Activated CD4-positive, alpha-beta memory T cell treated with anti-CD3 and anti-CD28 coated beads for 36 hours (primary cell): ENCODE results near the gene ERP29. TPM values are rescaled to one million over a fixed set of nuclear protein-coding genes. Genes with fewer than 3 reads are reported as not detected.
A peak's percentile ranks its signal among the peaks of the same experiment; 100 is the strongest.
"Not testable (repeated sequence)": the region's sequence is repeated elsewhere in the genome, so short reads cannot be mapped to it uniquely, and the experiment has no call there.

Source experiments
- CTCF ChIA-PET: fragments of 350-600 bp; sonication (Branson Sonifier 250); formaldehyde crosslinking; loops from one replicate; lab custom pipeline; 2021; ENCODE audit warnings: antibody characterized with exemption, inconsistent platforms; lab: Charles Lee
- POLR2A ChIA-PET: fragments of 350-600 bp; sonication (Branson Sonifier 250); formaldehyde crosslinking; loops from one replicate; lab custom pipeline; 2021; ENCODE audit warnings: antibody characterized with exemption; lab: Charles Lee
- DNase-seq: peaks from one replicate; pipeline ENCODE4 v3.0.0-alpha.2; 2020
- H3K27ac Mint-ChIP-seq: one replicate; pipeline ENCODE4 v1.8.0; 2021; ENCODE audit warnings: mixed read lengths
- H3K27me3 Mint-ChIP-seq: one replicate; pipeline ENCODE4 v1.8.0; 2021; ENCODE audit warnings: mixed read lengths
- H3K36me3 Mint-ChIP-seq: one replicate; pipeline ENCODE4 v1.8.0; 2021; ENCODE audit warnings: mixed read lengths
- H3K4me1 Mint-ChIP-seq: one replicate; pipeline ENCODE4 v1.8.0; 2021; ENCODE audit warnings: low read depth, mixed read lengths
- H3K4me3 Mint-ChIP-seq: one replicate; pipeline ENCODE4 v1.8.0; 2021; ENCODE audit warnings: mild to moderate bottlenecking, mixed read lengths
- H3K9me3 Mint-ChIP-seq: one replicate; pipeline ENCODE4 v1.8.0; 2021; ENCODE audit warnings: mixed read lengths
- intact Hi-C: fragments of 100-400 bp; cut with micrococcal nuclease; formaldehyde crosslinking; loops from one replicate; pipeline ENCODE4 v1.15.1; 2023
- total RNA-seq, 2 experiments: library from RNA; stranded (reverse); gene quantifications; one replicate each; pipeline ENCODE4 v1.2.3, GENCODE V29; 2021

The ERP29 gene
- total RNA-seq, 2 experiments from 2014 or later = 102 to 104 TPM

- Mint-ChIP-seq H3K4me1 (peaks cover 61% of the 10 kb centered on the region), H3K9me3 (no peaks in the 10 kb centered on the region), H3K27me3 (no peaks in the 10 kb centered on the region), H3K4me3 (no peak overlapping the region), H3K27ac (no peak overlapping the region), H3K36me3 (peaks cover 13% of the 10 kb centered on the region)
- no peak for DNase-seq
- intact Hi-C loops = loop anchor here (5.0 kb wide), 1 partner anchor 45 kb away; no protein-coding TSS in a partner anchor
- ChIA-PET POLR2A (interaction anchor here (0.7 to 1.1 kb wide), 2 partner anchors 31 to 191 kb away, joined by 4 to 5 read pairs; no protein-coding TSS in a partner anchor), CTCF (interaction anchor here (0.7 to 1.3 kb wide), 4 partner anchors 21 to 206 kb away, joined by 3 to 4 read pairs (median 3); partner anchors contain the start of gene TMEM116)
Measured at GRCh38 chr12:111991946-111992345, 21.3 kb upstream of the ERP29 start.

GRCh38 chr12:111992464-111992863, 20.8 kb upstream of the ERP29 start:
- H3K27ac Mint-ChIP-seq = no peak overlapping the region
- no peaks in the 10 kb centered on the region for H3K9me3 Mint-ChIP-seq
- CTCF ChIA-PET = interaction anchor here (0.7 to 1.3 kb wide), 3 partner anchors 19 to 205 kb away, joined by 3 read pairs; no protein-coding TSS in a partner anchor
- no peak for DNase-seq
- POLR2A ChIA-PET = interaction anchor here (0.7 to 1.1 kb wide), 4 partner anchors 9 to 191 kb away, joined by 3 to 5 read pairs (median 4); no protein-coding TSS in a partner anchor
- H3K4me3 Mint-ChIP-seq = no peak overlapping the region
- intact Hi-C loops = loop anchor here (5.0 kb wide), 1 partner anchor 45 kb away; no protein-coding TSS in a partner anchor
- peaks cover 65% of the 10 kb centered on the region for H3K4me1 Mint-ChIP-seq
- H3K36me3 Mint-ChIP-seq = peaks cover 13% of the 10 kb centered on the region
- H3K27me3 Mint-ChIP-seq = no peaks in the 10 kb centered on the region

GRCh38 chr12:111993292-111994150, 19.7 kb upstream of the ERP29 start:
- DNase-seq = peak; percentile 44
- H3K27ac Mint-ChIP-seq = peak overlapping the region; percentile 40
- no peaks in the 10 kb centered on the region for H3K27me3 Mint-ChIP-seq
- peaks cover 72% of the 10 kb centered on the region for H3K4me1 Mint-ChIP-seq
- CTCF ChIA-PET = interaction anchor here (0.6 to 1.3 kb wide), 3 partner anchors 18 to 27 kb away, joined by 3 read pairs; no protein-coding TSS in a partner anchor
- peak overlapping the region; percentile 78 for H3K4me3 Mint-ChIP-seq
- intact Hi-C loops = loop anchor here (1.0 to 5.0 kb wide), 3 partner anchors 8 to 46 kb away; no protein-coding TSS in a partner anchor
- H3K9me3 Mint-ChIP-seq = no peaks in the 10 kb centered on the region
- POLR2A ChIA-PET = interaction anchor here (0.6 to 1.5 kb wide), 4 partner anchors 8 to 137 kb away, joined by 3 to 4 read pairs (median 4); no protein-coding TSS in a partner anchor
- H3K36me3 Mint-ChIP-seq = peaks cover 8% of the 10 kb centered on the region

GRCh38 chr12:111994211-111995111, 18.8 kb upstream of the ERP29 start:
- not testable (repeated sequence) for H3K27me3 Mint-ChIP-seq, H3K36me3 Mint-ChIP-seq, DNase-seq, H3K9me3 Mint-ChIP-seq
- Mint-ChIP-seq H3K27ac (peak overlapping the region; percentile 30), H3K4me3 (peak overlapping the region; percentile 78), H3K4me1 (peaks cover 71% of the 10 kb centered on the region)
- ChIA-PET POLR2A (interaction anchor here (0.6 to 1.5 kb wide), 4 partner anchors 9 to 136 kb away, joined by 3 to 4 read pairs (median 4); no protein-coding TSS in a partner anchor), CTCF (interaction anchor here (0.6 to 0.8 kb wide), 2 partner anchors 20 to 50 kb away, joined by 3 to 4 read pairs; no protein-coding TSS in a partner anchor)
- intact Hi-C loops = loop anchor here (1.0 to 5.0 kb wide), 2 partner anchors 20 to 47 kb away; no protein-coding TSS in a partner anchor

GRCh38 chr12:111995782-111996480, 17.3 kb upstream of the ERP29 start:
- peaks cover 2% of the 10 kb centered on the region for H3K36me3 Mint-ChIP-seq
- peaks cover 80% of the 10 kb centered on the region for H3K4me1 Mint-ChIP-seq
- no peak overlapping the region for H3K4me3 Mint-ChIP-seq

GRCh38 chr12:111997300-111997699, 15.9 kb upstream of the ERP29 start:
- intact Hi-C loops = no loop called here
- no peak for DNase-seq
- Mint-ChIP-seq H3K36me3 (no peaks in the 10 kb centered on the region), H3K27ac (no peak overlapping the region), H3K9me3 (no peaks in the 10 kb centered on the region), H3K4me3 (no peak overlapping the region), H3K27me3 (no peaks in the 10 kb centered on the region), H3K4me1 (peaks cover 83% of the 10 kb centered on the region)
- POLR2A ChIA-PET = interaction anchor here (0.8 kb wide), 1 partner anchor 17 kb away, joined by 3 read pairs; no protein-coding TSS in a partner anchor
- CTCF ChIA-PET = no interaction called here

More at GRCh38 chr12:111995782-111996480, 17.3 kb upstream of the ERP29 start:
- ChIA-PET CTCF (interaction anchor here (0.8 kb wide), 1 partner anchor 52 kb away, joined by 4 read pairs; no protein-coding TSS in a partner anchor), POLR2A (interaction anchor here (1.2 kb wide), 1 partner anchor 19 kb away, joined by 3 read pairs; no protein-coding TSS in a partner anchor)
- H3K27ac Mint-ChIP-seq = no peak overlapping the region
- H3K27me3 Mint-ChIP-seq = no peaks in the 10 kb centered on the region
- no peak for DNase-seq
- no peaks in the 10 kb centered on the region for H3K9me3 Mint-ChIP-seq
- intact Hi-C loops = no loop called here

- peaks cover 82% of the 10 kb centered on the region for H3K4me1 Mint-ChIP-seq
- ChIA-PET CTCF (no interaction called here), POLR2A (interaction anchor here (0.8 kb wide), 1 partner anchor 16 kb away, joined by 3 read pairs; no protein-coding TSS in a partner anchor)
- no peaks in the 10 kb centered on the region for H3K27me3 Mint-ChIP-seq
- H3K4me3 Mint-ChIP-seq = no peak overlapping the region
- H3K9me3 Mint-ChIP-seq = no peaks in the 10 kb centered on the region
- intact Hi-C loops = no loop called here
- H3K27ac Mint-ChIP-seq = peak overlapping the region; percentile 20
- no peaks in the 10 kb centered on the region for H3K36me3 Mint-ChIP-seq
- DNase-seq = no peak
Measured at GRCh38 chr12:111998015-111998414, 15.2 kb upstream of the ERP29 start.

GRCh38 chr12:111999129-111999528, 14.1 kb upstream of the ERP29 start:
- POLR2A ChIA-PET = interaction anchor here (0.6 kb wide), 1 partner anchor 37 kb away, joined by 3 read pairs; no protein-coding TSS in a partner anchor
- H3K4me3 Mint-ChIP-seq, DNase-seq, H3K36me3 Mint-ChIP-seq, H3K27me3 Mint-ChIP-seq, H3K9me3 Mint-ChIP-seq, intact Hi-C loops: not testable (repeated sequence)
- H3K27ac Mint-ChIP-seq = peak overlapping the region; percentile 7
- CTCF ChIA-PET = interaction anchor here (0.7 kb wide), 1 partner anchor 14 kb away, joined by 3 read pairs; the partner anchor contains the start of genes ERP29 and TMEM116
- peaks cover 73% of the 10 kb centered on the region for H3K4me1 Mint-ChIP-seq

- H3K27me3 Mint-ChIP-seq = no peaks in the 10 kb centered on the region
Measured at GRCh38 chr12:112000820-112001219, 12.4 kb upstream of the ERP29 start.

GRCh38 chr12:112001576-112001975, 11.7 kb upstream of the ERP29 start:
- ChIA-PET CTCF (interaction anchor here (0.9 to 4.2 kb wide), 4 partner anchors 8 to 15 kb away, joined by 3 to 26 read pairs (median 3); partner anchors contain the start of genes ERP29 and TMEM116), POLR2A (interaction anchor here (1.1 to 5.0 kb wide), 4 partner anchors 9 to 75 kb away, joined by 3 to 44 read pairs (median 4); partner anchors contain the start of genes ERP29 and TMEM116)
- Mint-ChIP-seq H3K27ac (peak overlapping the region; percentile 71), H3K4me3 (peak overlapping the region; percentile 54), H3K36me3 (peaks cover 1% of the 10 kb centered on the region), H3K9me3 (no peaks in the 10 kb centered on the region), H3K4me1 (peaks cover 67% of the 10 kb centered on the region), H3K27me3 (no peaks in the 10 kb centered on the region)
- DNase-seq = no peak
- intact Hi-C loops = loop anchor here (1.0 kb wide), 2 partner anchors 8 to 12 kb away; partner anchors contain the start of genes ERP29 and TMEM116

More at GRCh38 chr12:112000820-112001219, 12.4 kb upstream of the ERP29 start:
- H3K4me1 Mint-ChIP-seq = peaks cover 66% of the 10 kb centered on the region
- H3K9me3 Mint-ChIP-seq = no peaks in the 10 kb centered on the region
- peak overlapping the region; percentile 47 for H3K4me3 Mint-ChIP-seq
- intact Hi-C loops = loop anchor here (1.0 kb wide), 2 partner anchors 8 to 12 kb away; partner anchors contain the start of genes ERP29 and TMEM116
- no peak for DNase-seq
- POLR2A ChIA-PET = interaction anchor here (1.1 to 5.0 kb wide), 3 partner anchors 8 to 75 kb away, joined by 4 to 44 read pairs (median 5); partner anchors contain the start of genes ERP29 and TMEM116
- CTCF ChIA-PET = interaction anchor here (1.1 to 4.2 kb wide), 3 partner anchors 9 to 16 kb away, joined by 3 to 26 read pairs (median 3); partner anchors contain the start of genes ERP29 and TMEM116
- peaks cover 1% of the 10 kb centered on the region for H3K36me3 Mint-ChIP-seq
- peak overlapping the region; percentile 61 for H3K27ac Mint-ChIP-seq
